Neuronal stem cell (in vitro differentiated cells): ENCODE measurements around the gene PEAK3.

Experiments used
- DNase-seq: peaks from one replicate; pipeline ENCODE4 v3.0.0-alpha.2; 2013; ENCODE audit warnings: low spot score
- H2AFZ ChIP-seq: one replicate; pipeline ENCODE4 v1.6.1; 2013; ENCODE audit warnings: mild to moderate bottlenecking, low read length, inconsistent platforms
- H2AK5ac ChIP-seq: 2 replicates; pipeline ENCODE4 v1.6.1; 2013; ENCODE audit warnings: low read depth, mild to moderate bottlenecking, inconsistent platforms, low read length, moderate library complexity, mixed read lengths
- H2BK120ac ChIP-seq: 2 replicates; pipeline ENCODE4 v1.6.1; 2013; ENCODE audit warnings: low read depth, mild to moderate bottlenecking, inconsistent platforms, low read length, moderate library complexity, mixed read lengths
- H2BK12ac ChIP-seq: one replicate; pipeline ENCODE4 v1.6.1; 2013; ENCODE audit warnings: low read length, inconsistent platforms
- H2BK15ac ChIP-seq: 2 replicates; pipeline ENCODE4 v1.6.1; 2013; ENCODE audit warnings: mild to moderate bottlenecking, low read length, inconsistent platforms, mixed read lengths
- H2BK5ac ChIP-seq: one replicate; pipeline ENCODE4 v1.6.1; 2013; ENCODE audit warnings: inconsistent platforms, mild to moderate bottlenecking, low read length, moderate library complexity
- H3K14ac ChIP-seq: one replicate; pipeline ENCODE4 v1.6.1; 2013; ENCODE audit warnings: low read length, inconsistent platforms
- H3K18ac ChIP-seq: 2 replicates; pipeline ENCODE4 v1.6.1; 2013; ENCODE audit warnings: low read length, inconsistent platforms
- H3K23ac ChIP-seq: 2 replicates; pipeline ENCODE4 v1.6.1; 2013; ENCODE audit warnings: low read depth, mild to moderate bottlenecking, mixed read lengths, low read length, inconsistent platforms; ENCODE audit not compliant: poor library complexity
- H3K27ac ChIP-seq: replicated peaks from 3 replicates; pipeline ENCODE4 v1.5.1; 2013; ENCODE audit warnings: low read length, inconsistent platforms
- H3K27me3 ChIP-seq, 3 experiments: 2 replicates each; pipeline ENCODE4 v1.6.1; 2013; ENCODE audit warnings: low read length in 3 of 3, mild to moderate bottlenecking in 2 of 3, inconsistent platforms in 1 of 3, low read depth in 1 of 3, mixed read lengths in 1 of 3, moderate library complexity in 1 of 3; ENCODE audit not compliant: control insufficient read depth in 3 of 3, insufficient read depth in 3 of 3
- H3K36me3 ChIP-seq, 2 donors: replicated peaks in 1 of 2; 2 replicates each; pipeline ENCODE4 v1.6.1; 2013; ENCODE audit warnings: low read length in 2 of 2; ENCODE audit not compliant: control insufficient read depth in 2 of 2, insufficient read depth in 2 of 2
- H3K4ac ChIP-seq: 2 replicates; pipeline ENCODE4 v1.6.1; 2013; ENCODE audit warnings: inconsistent platforms, mild to moderate bottlenecking, low read length, moderate library complexity
- H3K4me1 ChIP-seq, 2 donors: 1 replicate in 1 of 2; 2 replicates in 1 of 2; pipeline ENCODE4 v1.6.1; 2013; ENCODE audit warnings: low read length in 2 of 2, low read depth in 1 of 2; ENCODE audit not compliant: control insufficient read depth in 2 of 2, insufficient read depth in 1 of 2
- H3K4me2 ChIP-seq: one replicate; pipeline ENCODE4 v1.6.1; 2013; ENCODE audit warnings: mild to moderate bottlenecking, low read length, inconsistent platforms; ENCODE audit not compliant: insufficient read depth, poor library complexity, severe bottlenecking
- H3K4me3 ChIP-seq, 2 donors: 2 replicates each; pipeline ENCODE4 v1.5.1; 2013; ENCODE audit warnings: low read length in 2 of 2, mild to moderate bottlenecking in 2 of 2, inconsistent platforms in 1 of 2, moderate library complexity in 1 of 2
- H3K79me1 ChIP-seq: one replicate; pipeline ENCODE4 v1.6.1; 2013; ENCODE audit warnings: low read depth, mild to moderate bottlenecking, inconsistent platforms, low read length, moderate library complexity
- H3K9ac ChIP-seq: one replicate; pipeline ENCODE4 v1.6.1; 2013; ENCODE audit warnings: mild to moderate bottlenecking, low read depth, low read length, inconsistent platforms; ENCODE audit not compliant: poor library complexity
- H3K9me3 ChIP-seq, 2 donors: replicated peaks in 1 of 2; 2 replicates each; pipeline versions ENCODE3 to v1.6.1; 2013; ENCODE audit warnings: low read length in 2 of 2, mild to moderate bottlenecking in 2 of 2, inconsistent platforms in 1 of 2, low read depth in 1 of 2, mixed read lengths in 1 of 2, moderate library complexity in 1 of 2; ENCODE audit not compliant: control insufficient read depth in 2 of 2, insufficient read depth in 1 of 2
- H4K8ac ChIP-seq: one replicate; pipeline ENCODE4 v1.6.1; 2013; ENCODE audit warnings: low read depth, mild to moderate bottlenecking, inconsistent platforms, low read length, moderate library complexity
- H4K91ac ChIP-seq: one replicate; pipeline ENCODE4 v1.6.1; 2013; ENCODE audit warnings: low read length, low read depth, mild to moderate bottlenecking, inconsistent platforms; ENCODE audit not compliant: poor library complexity
- WGBS, 2 donors: extraction: QIAGEN DNeasy Blood & Tissue Kit; methylation state at CpG; one replicate each; pipeline ENCODE4 v1.1.7; 2013; ENCODE audit warnings: missing lambda C conversion rate in 2 of 2, mixed read lengths in 1 of 2; ENCODE audit not compliant: insufficient read length in 2 of 2, insufficient replicate concordance in 1 of 2; ENCODE audit errors: extremely low coverage in 2 of 2; 5-methylcytosine and 5-hydroxymethylcytosine counted together

Gene PEAK3

DNA sequence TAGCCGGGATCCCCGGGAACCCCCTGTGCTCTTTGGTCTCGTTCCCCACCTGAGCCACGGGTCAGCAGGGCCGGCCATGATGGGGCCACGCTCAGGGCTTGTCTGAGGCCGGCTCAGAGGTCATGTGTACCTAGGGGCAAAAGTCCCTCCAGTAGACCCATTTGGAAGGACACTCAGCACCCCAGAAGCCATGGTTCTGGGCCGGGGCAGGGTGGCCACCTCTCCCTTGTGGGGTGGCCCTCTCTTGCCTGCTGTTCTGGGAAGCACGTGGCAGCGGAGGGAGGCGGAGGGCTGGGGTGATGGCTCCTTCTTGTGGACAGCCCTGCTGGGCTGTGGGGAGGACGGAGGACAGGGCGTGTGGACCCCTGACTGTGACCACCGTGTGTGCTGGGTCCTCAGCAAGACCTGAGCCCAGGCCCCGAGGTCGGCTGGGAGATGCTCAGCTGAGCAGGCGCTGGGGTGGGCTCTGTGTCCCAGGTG lies 6.4 kb upstream of the PEAK3 start:
- Histone ChIP-seq H3K4me1 (peaks cover 0 to 14% of the 10 kb centered on the region in 2 donors), H2BK12ac (peak overlapping the region; percentile 22), H3K27me3 (peaks cover 32 to 63% (median 38%) of the 10 kb centered on the region in 3 experiments), H3K4me3 (peak overlapping the region in 1 of 2 donors; percentile 26), H2BK120ac (no peak overlapping the region), H3K9ac (no peak overlapping the region), H2AFZ (no peak overlapping the region), H4K91ac (no peak overlapping the region), H3K27ac (no peak overlapping the region), H3K4ac (no peak overlapping the region), H3K79me1 (peaks cover 3% of the 10 kb centered on the region), H4K8ac (peak overlapping the region; percentile 65), H3K14ac (peak overlapping the region; percentile 82), H2BK15ac (peak overlapping the region; percentile 75), H2BK5ac (no peak overlapping the region), H3K23ac (peak overlapping the region; percentile 93), H3K36me3 (no peaks in the 10 kb centered on the region), H2AK5ac (peak overlapping the region; percentile 47), H3K4me2 (no peak overlapping the region), H3K18ac (peak overlapping the region; percentile 64), H3K9me3 (peaks cover 0 to 4% of the 10 kb centered on the region in 2 donors)
- no peak for DNase-seq
- no CpG with 5 or more reads among the region's 17 CpGs for whole genome bisulfite sequencing, 2 donors

DNA sequence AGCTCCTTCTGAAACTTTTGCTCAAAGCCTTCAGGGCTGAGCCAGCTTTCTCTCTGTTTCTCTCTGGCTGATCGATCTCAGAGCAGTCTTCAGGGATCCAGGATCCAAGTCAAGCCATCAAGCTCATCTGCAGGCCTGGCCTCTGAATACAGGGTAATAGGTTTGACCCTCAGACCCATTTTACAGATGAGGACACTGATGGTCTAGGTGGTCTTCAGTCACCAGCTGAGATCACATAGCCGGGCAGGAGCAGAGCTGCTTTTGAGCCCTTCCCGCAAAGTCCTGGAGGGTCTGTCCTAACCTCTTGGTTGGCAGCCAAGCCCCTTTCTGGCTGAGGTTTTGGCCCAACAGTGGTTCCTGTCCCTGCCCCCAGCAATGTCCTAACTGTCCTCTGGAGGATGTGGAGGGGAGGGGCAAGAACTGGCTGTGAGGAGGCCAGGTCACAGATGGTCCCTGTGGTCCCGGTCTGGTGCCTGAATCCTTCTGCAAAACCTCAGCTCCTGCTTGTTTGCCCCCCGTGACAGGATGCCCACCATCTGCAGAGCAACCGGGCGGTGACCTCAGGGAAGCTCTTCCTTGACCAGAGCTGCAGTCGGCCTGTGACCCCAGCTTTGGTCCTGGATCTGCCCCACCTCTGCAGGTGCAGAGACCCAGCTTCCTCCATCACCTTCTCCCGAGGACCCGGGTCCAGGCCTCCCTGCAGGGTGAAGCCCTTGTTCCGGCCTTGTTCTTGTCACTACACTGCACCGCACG lies 5.8 kb upstream of the PEAK3 start:
- H2AK5ac ChIP-seq, result peak overlapping the region; percentile 68
- no peak for DNase-seq
- no peak overlapping the region for H4K8ac ChIP-seq
- WGBS, 2 donors, result no CpG with 5 or more reads among the region's 13 CpGs
- no peak overlapping the region for H3K4ac ChIP-seq
- peak overlapping the region; percentile 82 for H3K14ac ChIP-seq
- H2BK12ac ChIP-seq, result no peak overlapping the region
- no peak overlapping the region for H3K4me2 ChIP-seq
- H3K79me1 ChIP-seq, result peaks cover 3% of the 10 kb centered on the region
- H3K4me3 ChIP-seq, result no peak overlapping the region
- no peak overlapping the region for H2BK5ac ChIP-seq
- H4K91ac ChIP-seq, result no peak overlapping the region
- H3K23ac ChIP-seq, result peak overlapping the region; percentile 93
- H2BK15ac ChIP-seq, result no peak overlapping the region
- H3K27ac ChIP-seq, result no peak overlapping the region
- peak overlapping the region; percentile 48 for H3K18ac ChIP-seq
- peaks cover 32 to 67% (median 38%) of the 10 kb centered on the region in 3 experiments for H3K27me3 ChIP-seq
- no peak overlapping the region for H3K9ac ChIP-seq
- peaks cover 0 to 14% of the 10 kb centered on the region in 2 donors for H3K4me1 ChIP-seq
- peaks cover 0 to 3% of the 10 kb centered on the region in 2 donors for H3K9me3 ChIP-seq
- H2AFZ ChIP-seq, result no peak overlapping the region
- no peak overlapping the region for H2BK120ac ChIP-seq
- H3K36me3 ChIP-seq, result no peaks in the 10 kb centered on the region

DNA sequence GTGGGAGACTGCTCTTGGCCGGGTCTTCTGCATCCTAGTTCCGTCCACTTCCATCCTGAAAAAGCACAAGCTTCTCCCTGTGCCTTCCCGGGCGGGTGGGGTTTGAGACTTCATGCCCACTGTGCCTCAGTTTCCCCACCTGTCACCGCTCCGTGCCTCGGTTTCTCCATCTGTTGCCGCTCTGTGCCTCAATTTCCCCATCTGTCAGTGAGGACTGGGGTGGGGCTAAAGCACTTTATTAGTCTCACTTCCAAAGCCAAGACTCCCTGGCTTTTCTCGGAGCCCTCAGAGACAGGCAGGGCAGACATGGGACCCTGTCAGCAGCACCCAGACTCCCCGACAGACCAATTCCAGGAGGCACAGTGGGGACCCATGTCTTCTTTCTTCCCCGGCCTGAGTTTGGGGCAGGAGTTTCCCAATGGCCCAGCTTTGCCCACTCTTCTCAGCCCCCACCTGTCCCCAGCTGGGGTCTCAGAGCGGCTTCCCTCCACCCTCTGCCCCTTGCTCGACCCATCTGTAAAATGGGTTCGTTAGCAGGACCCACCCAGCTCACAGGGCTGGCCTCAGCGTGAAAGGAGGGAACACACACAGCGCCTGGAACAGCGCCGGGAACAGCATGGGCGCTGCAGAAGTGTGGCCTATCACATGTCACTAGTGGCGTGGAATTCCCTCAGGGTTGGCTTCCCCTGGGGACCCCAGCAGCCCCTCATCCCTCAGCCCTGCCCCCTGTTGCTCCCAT lies 4.6 kb upstream of the PEAK3 start:
- peaks cover 32 to 69% (median 35%) of the 10 kb centered on the region in 3 experiments for H3K27me3 ChIP-seq
- H4K91ac ChIP-seq, result no peak overlapping the region
- H3K18ac ChIP-seq, result no peak overlapping the region
- no peak overlapping the region for H2BK15ac ChIP-seq
- no peak overlapping the region for H3K4me2 ChIP-seq
- no peak overlapping the region for H2AFZ ChIP-seq
- H3K36me3 ChIP-seq, result no peaks in the 10 kb centered on the region
- no peak overlapping the region for H3K4ac ChIP-seq
- H3K4me3 ChIP-seq, result no peak overlapping the region
- H3K23ac ChIP-seq, result no peak overlapping the region
- H3K27ac ChIP-seq, result no peak overlapping the region
- no peak overlapping the region for H2BK120ac ChIP-seq
- no peak overlapping the region for H3K9ac ChIP-seq
- no peak overlapping the region for H2BK5ac ChIP-seq
- WGBS, 2 donors, result no CpG with 5 or more reads among the region's 20 CpGs
- H2AK5ac ChIP-seq, result peak overlapping the region; percentile 63
- H3K79me1 ChIP-seq, result peaks cover 3% of the 10 kb centered on the region
- H3K14ac ChIP-seq, result peak overlapping the region; percentile 56
- peaks cover 0 to 2% of the 10 kb centered on the region in 2 donors for H3K9me3 ChIP-seq
- peak overlapping the region; percentile 41 for H2BK12ac ChIP-seq
- no peak overlapping the region for H4K8ac ChIP-seq
- H3K4me1 ChIP-seq, result peaks cover 8 to 17% of the 10 kb centered on the region in 2 donors
- DNase-seq, result no peak
